Hindlimb muscle (tissue), 1 donor: Measurements from ENCODE around the gene TOMM40L. TPM values are rescaled to one million over a fixed set of nuclear protein-coding genes. Genes with fewer than 3 reads are reported as not detected.
A peak's percentile ranks its signal among the peaks of the same experiment; 100 is the strongest.
"Not testable (repeated sequence)": the region's sequence is repeated elsewhere in the genome, so short reads cannot be mapped to it uniquely, and the experiment has no call there.

Experiments used
- DNase-seq: peaks from one replicate; pipeline ENCODE4 v3.0.0-alpha.2; 2013
- polyA plus RNA-seq: library from polyadenylated mRNA; unstranded; fragments of 120-200 nt; gene quantifications from one replicate; pipeline ENCODE4 v1.2.1, GENCODE V29; 2013; ENCODE audit not compliant: insufficient read length

Gene TOMM40L
- polyA plus RNA-seq, 1 donor: 9.0 TPM

GRCh38 chr1:161222175-161223019, 3.5 kb upstream of the TOMM40L start:
- DNase-seq: no peak

- no peak for DNase-seq
Observed at GRCh38 chr1:161223805-161224694, 1.8 kb upstream of the TOMM40L start.

GRCh38 chr1:161224695-161225087, 1.2 kb upstream of the TOMM40L start:
- not testable (repeated sequence) for DNase-seq

GRCh38 chr1:161225178-161225533, 704 bp upstream of the TOMM40L start:
- DNase-seq: no peak

- DNase-seq: no peak
Observed at GRCh38 chr1:161226320-161226711, 456 bp downstream of the TOMM40L start.

- DNase-seq: no peak
Observed at GRCh38 chr1:161226759-161227158, 899 bp downstream of the TOMM40L start.

- peak; percentile 65 for DNase-seq
Observed at GRCh38 chr1:161227196-161227871, 1.5 kb downstream of the TOMM40L start.

GRCh38 chr1:161228032-161228431, 2.2 kb downstream of the TOMM40L start:
- no peak for DNase-seq

- DNase-seq: no peak
Observed at GRCh38 chr1:161229896-161230295, 4.0 kb downstream of the TOMM40L start.

GRCh38 chr1:161230762-161231161, 4.9 kb downstream of the TOMM40L start:
- no peak for DNase-seq

- DNase-seq: no peak
Observed at GRCh38 chr1:161233102-161233501, 7.2 kb downstream of the TOMM40L start.

- DNase-seq: no peak
Observed at GRCh38 chr1:161235957-161236775, 10.3 kb downstream of the TOMM40L start.

- no peak for DNase-seq
Observed at GRCh38 chr1:161238039-161238473, 12.2 kb downstream of the TOMM40L start, which contains the start of gene NR1I3. Gene NR1I3, minus strand, starts transcription at chr1:161238203. Its CDS starts 1,638 bp downstream, at chr1:161236565.

GRCh38 chr1:161241682-161242081, 15.8 kb downstream of the TOMM40L start:
- DNase-seq: no peak

- no peak for DNase-seq
Observed at GRCh38 chr1:161242313-161242712, 16.5 kb downstream of the TOMM40L start.

- DNase-seq: no peak
Observed at GRCh38 chr1:161244888-161245287, 19.0 kb downstream of the TOMM40L start.

- DNase-seq: not testable (repeated sequence)
Observed at GRCh38 chr1:161250100-161250499, 24.2 kb downstream of the TOMM40L start.

- DNase-seq: no peak
Observed at GRCh38 chr1:161250829-161251228, 25.0 kb downstream of the TOMM40L start.

GRCh38 chr1:161251579-161251978, 25.7 kb downstream of the TOMM40L start:
- DNase-seq: no peak

GRCh38 chr1:161255302-161255701, 29.4 kb downstream of the TOMM40L start:
- not testable (repeated sequence) for DNase-seq

GRCh38 chr1:161255955-161256520, 30.2 kb downstream of the TOMM40L start:
- not testable (repeated sequence) for DNase-seq
